ENCODE data around the gene EFNA3.

- TF ChIP-seq POLR2A (IDR thresholded peaks at IDR 0.05) = peak; percentile 94 to 99
- TF ChIP-seq, protein P1, sequence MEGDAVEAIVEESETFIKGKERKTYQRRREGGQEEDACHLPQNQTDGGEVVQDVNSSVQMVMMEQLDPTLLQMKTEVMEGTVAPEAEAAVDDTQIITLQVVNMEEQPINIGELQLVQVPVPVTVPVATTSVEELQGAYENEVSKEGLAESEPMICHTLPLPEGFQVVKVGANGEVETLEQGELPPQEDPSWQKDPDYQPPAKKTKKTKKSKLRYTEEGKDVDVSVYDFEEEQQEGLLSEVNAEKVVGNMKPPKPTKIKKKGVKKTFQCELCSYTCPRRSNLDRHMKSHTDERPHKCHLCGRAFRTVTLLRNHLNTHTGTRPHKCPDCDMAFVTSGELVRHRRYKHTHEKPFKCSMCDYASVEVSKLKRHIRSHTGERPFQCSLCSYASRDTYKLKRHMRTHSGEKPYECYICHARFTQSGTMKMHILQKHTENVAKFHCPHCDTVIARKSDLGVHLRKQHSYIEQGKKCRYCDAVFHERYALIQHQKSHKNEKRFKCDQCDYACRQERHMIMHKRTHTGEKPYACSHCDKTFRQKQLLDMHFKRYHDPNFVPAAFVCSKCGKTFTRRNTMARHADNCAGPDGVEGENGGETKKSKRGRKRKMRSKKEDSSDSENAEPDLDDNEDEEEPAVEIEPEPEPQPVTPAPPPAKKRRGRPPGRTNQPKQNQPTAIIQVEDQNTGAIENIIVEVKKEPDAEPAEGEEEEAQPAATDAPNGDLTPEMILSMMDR (IDR thresholded peaks at IDR 0.05) = peak in 5 of 6 experiments; percentile 23 to 70 (median 68)
Measured at GRCh38 chr1:155135415-155136028, 56.9 kb downstream of the EFNA3 start, which contains the start of gene SLC50A1.
